ENCODE measurements around the gene ZNF134. TPM values are rescaled to one million over a fixed set of nuclear protein-coding genes. Genes with fewer than 3 reads are reported as not detected.
A peak's percentile ranks its signal among the peaks of the same experiment; 100 is the strongest.

The ZNF134 gene
- total RNA-seq, 3 donors from 2014 or later: 9.0 to 20.0 (median 9.2) TPM

GRCh38 chr19:57655443-57655842 lies 41.4 kb downstream of the ZNF134 start:
- no peak overlapping the region for H3K4me3 ChIP-seq
- intact Hi-C loops (cut with DNase I, micrococcal nuclease): no loop called here
- peaks cover 6% of the 10 kb centered on the region for H3K9me3 ChIP-seq
- H3K4me1 ChIP-seq (ENCODE audit: low read depth): no peaks in the 10 kb centered on the region
- TF ChIP-seq CTCF (IDR thresholded peaks at IDR 0.05): no peak
- H3K36me3 ChIP-seq (ENCODE audit: low read depth): no peaks in the 10 kb centered on the region
- ATAC-seq: no peak
- DNase-seq: no peak

- ATAC-seq (no peak), DNase-seq (no peak)
- Histone ChIP-seq H3K4me1 (ENCODE audit: low read depth) (no peaks in the 10 kb centered on the region), H3K36me3 (ENCODE audit: low read depth) (no peaks in the 10 kb centered on the region), H3K4me3 (no peak overlapping the region), H3K9me3 (peaks cover 6% of the 10 kb centered on the region)
- no peak for TF ChIP-seq CTCF (IDR thresholded peaks at IDR 0.05)
- intact Hi-C loops (cut with DNase I, micrococcal nuclease): no loop called here
Observed at GRCh38 chr19:57656346-57656745, 42.3 kb downstream of the ZNF134 start.

- ATAC-seq (peak; percentile 92), DNase-seq (peak; percentile 42 to 56 (median 52))
- intact Hi-C loops (cut with DNase I, micrococcal nuclease): no loop called here
- H3K9me3 ChIP-seq: no peaks in the 10 kb centered on the region
- H3K4me3 ChIP-seq: no peak overlapping the region
- no peaks in the 10 kb centered on the region for H3K4me1 ChIP-seq (ENCODE audit: low read depth)
- H3K36me3 ChIP-seq (ENCODE audit: low read depth): no peaks in the 10 kb centered on the region
- no peak for TF ChIP-seq CTCF (IDR thresholded peaks at IDR 0.05)
Observed at GRCh38 chr19:57664269-57665127, 50.5 kb downstream of the ZNF134 start.

GRCh38 chr19:57665261-57665806 lies 51.3 kb downstream of the ZNF134 start:
- Histone ChIP-seq H3K4me3 (no peak overlapping the region), H3K9me3 (no peaks in the 10 kb centered on the region), H3K36me3 (ENCODE audit: low read depth) (no peaks in the 10 kb centered on the region), H3K4me1 (ENCODE audit: low read depth) (no peaks in the 10 kb centered on the region)
- TF ChIP-seq CTCF (IDR thresholded peaks at IDR 0.05): no peak
- ATAC-seq: no peak
- DNase-seq: no peak
- intact Hi-C loops (cut with DNase I, micrococcal nuclease): no loop called here

GRCh38 chr19:57667228-57667627 lies 53.2 kb downstream of the ZNF134 start:
- no peak overlapping the region for H3K4me3 ChIP-seq
- ATAC-seq: no peak
- no peaks in the 10 kb centered on the region for H3K36me3 ChIP-seq (ENCODE audit: low read depth)
- H3K9me3 ChIP-seq: no peaks in the 10 kb centered on the region
- no peaks in the 10 kb centered on the region for H3K4me1 ChIP-seq (ENCODE audit: low read depth)
- TF ChIP-seq CTCF (IDR thresholded peaks at IDR 0.05): no peak
- DNase-seq: no peak
- intact Hi-C loops (cut with DNase I, micrococcal nuclease): no loop called here

Measured in mucosa of descending colon (tissue), 3 donors.